Measurements from ENCODE around the gene VCAM1.
"Not testable (repeated sequence)": the region's sequence is repeated elsewhere in the genome, so short reads cannot be mapped to it uniquely, and the experiment has no call there.

VCAM1 gene

GRCh38 chr1:100781728-100782127 is 62.2 kb downstream of the VCAM1 start:
- DNase-seq, result not testable (repeated sequence)

- DNase-seq, result no peak
Observed at GRCh38 chr1:100782473-100783039, 63.0 kb downstream of the VCAM1 start.

GRCh38 chr1:100785470-100786052 is 66.0 kb downstream of the VCAM1 start:
- DNase-seq, result no peak

GRCh38 chr1:100786870-100787269 is 67.3 kb downstream of the VCAM1 start:
- no peak for DNase-seq
